Measurements from ENCODE around the gene FGF11. TPM values are rescaled to one million over a fixed set of nuclear protein-coding genes. Genes with fewer than 3 reads are reported as not detected.

Gene FGF11
- total RNA-seq, 2 experiments from 2014 or later: 16.6 to 18.8 TPM

- Mint-ChIP-seq H3K4me1 (ENCODE audit: low read depth) (peaks cover 18% of the 10 kb centered on the region), H3K27me3 (ENCODE audit: low read depth) (peaks cover 9% of the 10 kb centered on the region), H3K9me3 (ENCODE audit: insufficient read depth) (no peaks in the 10 kb centered on the region), H3K27ac (peak overlapping the region; percentile 94), H3K4me3 (peak overlapping the region; percentile 95), H3K36me3 (ENCODE audit: low read depth) (peaks cover 2% of the 10 kb centered on the region)
- ATAC-seq: no peak
- CTCF ChIA-PET: interaction anchor here (0.8 to 3.8 kb wide), 7 partner anchors 10 to 123 kb away, joined by 3 to 22 read pairs (median 6); partner anchors contain the start of genes PLSCR3, SLC2A4, TMEM102 and TMEM95
- POLR2A ChIA-PET: interaction anchor here (0.5 to 2.2 kb wide), 9 partner anchors 9 to 170 kb away, joined by 3 to 10 read pairs (median 4); partner anchors contain the start of genes NEURL4, PLSCR3 and POLR2A
- DNase-seq: no peak
Measured at GRCh38 chr17:7403727-7403976, 35.7 kb upstream of the FGF11 start.

GRCh38 chr17:7403977-7404736 lies 35.2 kb upstream of the FGF11 start, which contains the start of gene TMEM256:
TSS of gene TMEM256 (minus strand) at chr17:7404097. CDS start at chr17:7404084, 13 bp downstream.
- H3K4me3 Mint-ChIP-seq: peak within 1 kb of the TSS; percentile 95
- CTCF ChIA-PET: interaction anchor here (0.8 to 3.8 kb wide), 4 partner anchors 11 to 123 kb away, joined by 4 to 22 read pairs (median 7); partner anchors contain the start of genes PLSCR3, SLC2A4 and TMEM102
- H3K4me1 Mint-ChIP-seq (ENCODE audit: low read depth): peaks cover 18% of the 10 kb centered on the region
- H3K36me3 Mint-ChIP-seq (ENCODE audit: low read depth): peaks cover 2% of the 10 kb centered on the region
- H3K27ac Mint-ChIP-seq: peak within 1 kb of the TSS; percentile 94
- DNase-seq (peak; percentile 99), ATAC-seq (peak; percentile 94)
- no peaks in the 10 kb centered on the region for H3K9me3 Mint-ChIP-seq (ENCODE audit: insufficient read depth)
- peaks cover 9% of the 10 kb centered on the region for H3K27me3 Mint-ChIP-seq (ENCODE audit: low read depth)
- POLR2A ChIA-PET: interaction anchor here (0.5 to 2.2 kb wide), 9 partner anchors 9 to 170 kb away, joined by 3 to 10 read pairs (median 4); partner anchors contain the start of genes NEURL4, PLSCR3 and POLR2A

GRCh38 chr17:7404737-7405349 lies 34.5 kb upstream of the FGF11 start:
- ATAC-seq: peak; percentile 39
- Mint-ChIP-seq H3K27ac (peak overlapping the region; percentile 94), H3K4me1 (ENCODE audit: low read depth) (peaks cover 18% of the 10 kb centered on the region), H3K9me3 (ENCODE audit: insufficient read depth) (no peaks in the 10 kb centered on the region), H3K36me3 (ENCODE audit: low read depth) (peaks cover 2% of the 10 kb centered on the region), H3K27me3 (ENCODE audit: low read depth) (peaks cover 9% of the 10 kb centered on the region), H3K4me3 (peak overlapping the region; percentile 95)
- ChIA-PET CTCF (interaction anchor here (0.8 to 3.8 kb wide), 2 partner anchors 31 to 49 kb away, joined by 8 to 22 read pairs; partner anchors contain the start of gene TMEM102), POLR2A (interaction anchor here (0.8 to 2.2 kb wide), 3 partner anchors 9 to 79 kb away, joined by 3 to 10 read pairs (median 6); partner anchors contain the start of genes PLSCR3 and POLR2A)
- DNase-seq: no peak

GRCh38 chr17:7405350-7406234 lies 33.7 kb upstream of the FGF11 start:
- DNase-seq: no peak
- ChIA-PET POLR2A (interaction anchor here (1.0 kb wide), 1 partner anchor 30 kb away, joined by 3 read pairs; the partner anchor contains the start of gene TMEM102), CTCF (interaction anchor here (2.0 to 2.8 kb wide), 2 partner anchors 31 to 51 kb away, joined by 5 to 14 read pairs; partner anchors contain the start of genes TMEM102 and TMEM95)
- no peak for ATAC-seq
- Mint-ChIP-seq H3K27me3 (ENCODE audit: low read depth) (peaks cover 9% of the 10 kb centered on the region), H3K4me1 (ENCODE audit: low read depth) (peaks cover 18% of the 10 kb centered on the region), H3K36me3 (ENCODE audit: low read depth) (peaks cover 2% of the 10 kb centered on the region), H3K9me3 (ENCODE audit: insufficient read depth) (no peaks in the 10 kb centered on the region), H3K27ac (peak overlapping the region; percentile 66), H3K4me3 (peak overlapping the region; percentile 78)

GRCh38 chr17:7406235-7406825 lies 33.0 kb upstream of the FGF11 start:
- ATAC-seq (no peak), DNase-seq (no peak)
- Mint-ChIP-seq H3K36me3 (ENCODE audit: low read depth) (peaks cover 2% of the 10 kb centered on the region), H3K27me3 (ENCODE audit: low read depth) (peaks cover 9% of the 10 kb centered on the region), H3K9me3 (ENCODE audit: insufficient read depth) (no peaks in the 10 kb centered on the region), H3K4me3 (peak overlapping the region; percentile 11), H3K27ac (no peak overlapping the region), H3K4me1 (ENCODE audit: low read depth) (peaks cover 18% of the 10 kb centered on the region)
- ChIA-PET POLR2A (interaction anchor here (1.0 kb wide), 1 partner anchor 29 kb away, joined by 3 read pairs; the partner anchor contains the start of gene TMEM102), CTCF (interaction anchor here (0.6 to 2.8 kb wide), 3 partner anchors 30 to 77 kb away, joined by 3 to 14 read pairs (median 5); partner anchors contain the start of genes NEURL4, TMEM102 and TMEM95)

GRCh38 chr17:7407082-7407481 lies 32.2 kb upstream of the FGF11 start:
- Mint-ChIP-seq H3K36me3 (ENCODE audit: low read depth) (peaks cover 2% of the 10 kb centered on the region), H3K9me3 (ENCODE audit: insufficient read depth) (no peaks in the 10 kb centered on the region), H3K27me3 (ENCODE audit: low read depth) (peaks cover 9% of the 10 kb centered on the region), H3K27ac (no peak overlapping the region), H3K4me3 (no peak overlapping the region), H3K4me1 (ENCODE audit: low read depth) (peaks cover 17% of the 10 kb centered on the region)
- ChIA-PET POLR2A (interaction anchor here (0.9 kb wide), 1 partner anchor 29 kb away, joined by 4 read pairs; no protein-coding TSS in a partner anchor), CTCF (interaction anchor here (0.6 to 2.8 kb wide), 3 partner anchors 29 to 78 kb away, joined by 3 to 14 read pairs (median 5); partner anchors contain the start of genes NEURL4, TMEM102 and TMEM95)
- no peak for ATAC-seq
- DNase-seq: no peak

GRCh38 chr17:7407485-7408251 lies 31.6 kb upstream of the FGF11 start, which contains the start of gene NLGN2:
TSS of gene NLGN2 (plus strand) at chr17:7407845. CDS start at chr17:7408256, 411 bp downstream.
- DNase-seq: no peak
- POLR2A ChIA-PET: interaction anchor here (0.9 kb wide), 1 partner anchor 28 kb away, joined by 4 read pairs; no protein-coding TSS in a partner anchor
- no peak within 1 kb of the TSS for H3K27ac Mint-ChIP-seq

GRCh38 chr17:7408252-7408727 lies 31.0 kb upstream of the FGF11 start:
- DNase-seq (peak; percentile 43), ATAC-seq (no peak)
- no peaks in the 10 kb centered on the region for H3K36me3 Mint-ChIP-seq (ENCODE audit: low read depth)
- ChIA-PET POLR2A (no interaction called here), CTCF (interaction anchor here (0.6 to 2.8 kb wide), 2 partner anchors 11 to 28 kb away, joined by 3 to 14 read pairs; partner anchors contain the start of gene TMEM102)
- H3K27me3 Mint-ChIP-seq (ENCODE audit: low read depth): peaks cover 9% of the 10 kb centered on the region
- no peaks in the 10 kb centered on the region for H3K9me3 Mint-ChIP-seq (ENCODE audit: insufficient read depth)
- no peak overlapping the region for H3K27ac Mint-ChIP-seq
- peaks cover 10% of the 10 kb centered on the region for H3K4me1 Mint-ChIP-seq (ENCODE audit: low read depth)
- H3K4me3 Mint-ChIP-seq: no peak overlapping the region

More at GRCh38 chr17:7407485-7408251, 31.6 kb upstream of the FGF11 start, which contains the start of gene NLGN2:
- no peak for ATAC-seq
- Mint-ChIP-seq H3K4me3 (peak within 1 kb of the TSS; percentile 34), H3K9me3 (ENCODE audit: insufficient read depth) (no peaks in the 10 kb centered on the region), H3K4me1 (ENCODE audit: low read depth) (peaks cover 16% of the 10 kb centered on the region), H3K36me3 (ENCODE audit: low read depth) (peaks cover 2% of the 10 kb centered on the region), H3K27me3 (ENCODE audit: low read depth) (peaks cover 9% of the 10 kb centered on the region)
- CTCF ChIA-PET: interaction anchor here (0.6 to 2.8 kb wide), 3 partner anchors 10 to 53 kb away, joined by 3 to 14 read pairs (median 5); partner anchors contain the start of genes TMEM102 and TMEM95

GRCh38 chr17:7408863-7409262 lies 30.4 kb upstream of the FGF11 start:
- Mint-ChIP-seq H3K4me3 (no peak overlapping the region), H3K36me3 (ENCODE audit: low read depth) (no peaks in the 10 kb centered on the region), H3K9me3 (ENCODE audit: insufficient read depth) (no peaks in the 10 kb centered on the region), H3K27me3 (ENCODE audit: low read depth) (peaks cover 9% of the 10 kb centered on the region), H3K27ac (peak overlapping the region; percentile 32), H3K4me1 (ENCODE audit: low read depth) (peaks cover 10% of the 10 kb centered on the region)
- CTCF ChIA-PET: no interaction called here
- POLR2A ChIA-PET: no interaction called here
- DNase-seq (no peak), ATAC-seq (no peak)

- no peaks in the 10 kb centered on the region for H3K9me3 Mint-ChIP-seq (ENCODE audit: insufficient read depth)
Measured at GRCh38 chr17:7409716-7410115, 29.6 kb upstream of the FGF11 start.

More at GRCh38 chr17:7409716-7410115, 29.6 kb upstream of the FGF11 start:
- peaks cover 9% of the 10 kb centered on the region for H3K27me3 Mint-ChIP-seq (ENCODE audit: low read depth)
- peaks cover 10% of the 10 kb centered on the region for H3K4me1 Mint-ChIP-seq (ENCODE audit: low read depth)
- no peak overlapping the region for H3K27ac Mint-ChIP-seq
- DNase-seq (no peak), ATAC-seq (no peak)
- ChIA-PET CTCF (no interaction called here), POLR2A (no interaction called here)
- H3K4me3 Mint-ChIP-seq: no peak overlapping the region
- H3K36me3 Mint-ChIP-seq (ENCODE audit: low read depth): no peaks in the 10 kb centered on the region

All from activated CD8-positive, alpha-beta T cell treated with anti-CD3 and anti-CD28 coated beads, Interleukin-2, amount 10 ng/mL, durations not matched to agents 7 days and 5 days (primary cell).